WTC11 (cell line): ENCODE measurements around the gene UBE2V1. TPM values are rescaled to one million over a fixed set of nuclear protein-coding genes. Genes with fewer than 3 reads are reported as not detected.

Experiments used
- ATAC-seq: fragments of 200-7000 bp; cut with Tn5 transposase; 2 replicates; pipeline ENCODE4 v1.10.0; 2021; ENCODE audit warnings: mild to moderate bottlenecking, moderate library complexity
- CTCF ChIA-PET: fragments of 300-600 bp; sonication (Branson Sonifier 250); formaldehyde crosslinking; loops from one replicate; lab custom pipeline; 2021; ENCODE audit warnings: antibody characterized with exemption; lab: Charles Lee
- POLR2A ChIA-PET: fragments of 350-600 bp; sonication (Branson Sonifier 250); formaldehyde crosslinking; loops from one replicate; lab custom pipeline; 2021; ENCODE audit warnings: antibody characterized with exemption; lab: Charles Lee
- DNase-seq: peaks from one replicate; pipeline ENCODE4 v3.0.0; 2021; ENCODE audit warnings: low spot score
- H3K27ac Mint-ChIP-seq: 2 replicates; pipeline ENCODE4 v1.8.0; 2021; ENCODE audit warnings: mixed read lengths
- H3K27me3 Mint-ChIP-seq: 2 replicates; pipeline ENCODE4 v1.8.0; 2021; ENCODE audit warnings: low read depth, mild to moderate bottlenecking, moderate library complexity, mixed read lengths
- H3K36me3 Mint-ChIP-seq: 2 replicates; pipeline ENCODE4 v1.8.0; 2021; ENCODE audit warnings: mixed read lengths
- H3K4me1 Mint-ChIP-seq: 2 replicates; pipeline ENCODE4 v1.8.0; 2022; ENCODE audit warnings: mixed read lengths
- H3K4me3 Mint-ChIP-seq: 2 replicates; pipeline ENCODE4 v1.8.0; 2021; ENCODE audit warnings: mild to moderate bottlenecking, moderate library complexity, mixed read lengths
- H3K9me3 Mint-ChIP-seq: 2 replicates; pipeline ENCODE4 v1.8.0; 2021; ENCODE audit warnings: mixed read lengths
- ATF1 ChIP-seq: sonication (generic); formaldehyde crosslinking; IDR thresholded peaks from 2 replicates; pipeline ENCODE4 v1.8.1; 2023; ENCODE audit warnings: mild to moderate bottlenecking, moderate library complexity, missing genetic modification reagents
- IRF1 ChIP-seq: sonication (generic); formaldehyde crosslinking; IDR thresholded peaks from 2 replicates; pipeline ENCODE4 v1.8.0; 2023; ENCODE audit warnings: missing genetic modification reagents
- PRDM15 ChIP-seq: sonication (generic); formaldehyde crosslinking; IDR thresholded peaks from 2 replicates; pipeline ENCODE4 v1.8.0; 2022; ENCODE audit warnings: missing genetic modification reagents
- USF2 ChIP-seq: sonication (generic); formaldehyde crosslinking; IDR thresholded peaks from 2 replicates; pipeline ENCODE4 v1.8.1; 2023; ENCODE audit warnings: mild to moderate bottlenecking, missing genetic modification reagents, moderate library complexity
- ZNF396 ChIP-seq: fragments of 250-450 bp; sonication (Bioruptor Pico); IDR thresholded peaks from 2 replicates; pipeline ENCODE4 v1.8.0; 2021; ENCODE audit warnings: mild to moderate bottlenecking, moderate library complexity, borderline replicate concordance
- total RNA-seq: library from RNA; stranded (reverse); gene quantifications from 3 replicates; pipeline ENCODE4 v1.2.3, GENCODE V29; 2021
- TF ChIP-seq, protein P1 (sequence below): fragments of 250-450 bp; sonication (Bioruptor Pico); IDR thresholded peaks from 2 replicates; pipeline ENCODE4 v1.9.0; 2021; ENCODE audit warnings: moderate library complexity, mild to moderate bottlenecking, inconsistent platforms, borderline replicate concordance
- TF ChIP-seq, protein P2 (sequence below): fragments of 250-450 bp; sonication (Bioruptor Pico); IDR thresholded peaks from 2 replicates; pipeline ENCODE4 v1.9.0; 2021; ENCODE audit warnings: mild to moderate bottlenecking
- TF ChIP-seq, protein P3 (sequence below): sonication (generic); formaldehyde crosslinking; IDR thresholded peaks from 2 replicates; pipeline ENCODE4 v1.8.1; 2023; ENCODE audit warnings: mild to moderate bottlenecking, missing genetic modification reagents, borderline replicate concordance

The UBE2V1 gene
- total RNA-seq, 1 experiment from 2014 or later: 144 TPM

DNA sequence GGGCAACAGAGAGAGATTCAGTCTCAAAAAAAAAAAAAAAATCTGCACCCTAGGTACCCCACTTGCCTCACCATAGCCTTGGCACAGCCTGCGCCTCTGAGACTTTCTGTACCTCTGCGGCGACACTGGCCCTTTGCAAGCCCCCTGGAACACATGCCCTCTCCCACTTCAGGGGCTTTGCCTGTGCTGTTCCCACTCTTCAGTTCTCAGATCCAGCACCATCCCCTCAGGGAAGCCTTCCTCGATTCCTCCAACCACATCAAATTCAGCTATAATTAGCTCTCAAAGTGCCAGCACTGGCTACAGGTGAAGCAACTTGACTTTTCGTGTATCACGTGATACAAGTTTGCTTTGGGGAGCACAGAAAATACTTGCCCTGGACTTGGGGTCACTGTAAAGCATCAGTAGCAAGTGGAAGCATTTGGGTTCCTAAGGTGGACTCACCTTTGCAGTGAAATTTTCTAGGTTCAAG lies 2.1 kb upstream of the UBE2V1 start:
- Mint-ChIP-seq H3K9me3 (no peaks in the 10 kb centered on the region), H3K4me1 (peaks cover 44% of the 10 kb centered on the region), H3K27ac (peak overlapping the region; percentile 50)
- no peak for ATAC-seq
- TF ChIP-seq, protein P1, sequence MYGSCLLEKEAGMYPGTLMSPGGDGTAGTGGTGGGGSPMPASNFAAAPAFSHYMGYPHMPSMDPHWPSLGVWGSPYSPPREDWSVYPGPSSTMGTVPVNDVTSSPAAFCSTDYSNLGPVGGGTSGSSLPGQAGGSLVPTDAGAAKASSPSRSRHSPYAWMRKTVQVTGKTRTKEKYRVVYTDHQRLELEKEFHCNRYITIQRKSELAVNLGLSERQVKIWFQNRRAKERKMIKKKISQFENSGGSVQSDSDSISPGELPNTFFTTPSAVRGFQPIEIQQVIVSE: no peak
- TF ChIP-seq USF2 (CRISPR knock-in tag): 0 out of 2 replicates have a peak, but pooled peaks have one; percentile 22
- TF ChIP-seq, all 79 proteins: peak for 1
- 0 out of 2 replicates have a peak, but pooled peaks cover 2% of the 10 kb centered on the region for H3K27me3 Mint-ChIP-seq
- ChIA-PET POLR2A (interaction anchor here (1.2 to 2.0 kb wide), 3 partner anchors 27 to 57 kb away, joined by 4 to 8 read pairs (median 6); no protein-coding TSS in a partner anchor), CTCF (interaction anchor here (0.8 to 2.8 kb wide), 18 partner anchors 9 to 349 kb away, joined by 3 to 27 read pairs (median 6); partner anchors contain the start of genes CEBPB and PEDS1)
- peak overlapping the region; percentile 98 for H3K4me3 Mint-ChIP-seq
- no peaks in the 10 kb centered on the region for H3K36me3 Mint-ChIP-seq
- DNase-seq: no peak

- Mint-ChIP-seq H3K36me3 (no peaks in the 10 kb centered on the region), H3K9me3 (no peaks in the 10 kb centered on the region), H3K4me3 (peak overlapping the region; percentile 98), H3K4me1 (peaks cover 55% of the 10 kb centered on the region), H3K27me3 (no peaks in the 10 kb centered on the region), H3K27ac (peak overlapping the region; percentile 95)
- ATAC-seq: no peak
- TF ChIP-seq IRF1 (CRISPR knock-in tag) (no peak), ZNF396 (no peak), PRDM15 (no peak), ATF1 (CRISPR knock-in tag) (no peak)
- TF ChIP-seq, protein P2, sequence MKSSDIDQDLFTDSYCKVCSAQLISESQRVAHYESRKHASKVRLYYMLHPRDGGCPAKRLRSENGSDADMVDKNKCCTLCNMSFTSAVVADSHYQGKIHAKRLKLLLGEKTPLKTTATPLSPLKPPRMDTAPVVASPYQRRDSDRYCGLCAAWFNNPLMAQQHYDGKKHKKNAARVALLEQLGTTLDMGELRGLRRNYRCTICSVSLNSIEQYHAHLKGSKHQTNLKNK (CRISPR knock-in tag): no peak
- TF ChIP-seq, protein P3, sequence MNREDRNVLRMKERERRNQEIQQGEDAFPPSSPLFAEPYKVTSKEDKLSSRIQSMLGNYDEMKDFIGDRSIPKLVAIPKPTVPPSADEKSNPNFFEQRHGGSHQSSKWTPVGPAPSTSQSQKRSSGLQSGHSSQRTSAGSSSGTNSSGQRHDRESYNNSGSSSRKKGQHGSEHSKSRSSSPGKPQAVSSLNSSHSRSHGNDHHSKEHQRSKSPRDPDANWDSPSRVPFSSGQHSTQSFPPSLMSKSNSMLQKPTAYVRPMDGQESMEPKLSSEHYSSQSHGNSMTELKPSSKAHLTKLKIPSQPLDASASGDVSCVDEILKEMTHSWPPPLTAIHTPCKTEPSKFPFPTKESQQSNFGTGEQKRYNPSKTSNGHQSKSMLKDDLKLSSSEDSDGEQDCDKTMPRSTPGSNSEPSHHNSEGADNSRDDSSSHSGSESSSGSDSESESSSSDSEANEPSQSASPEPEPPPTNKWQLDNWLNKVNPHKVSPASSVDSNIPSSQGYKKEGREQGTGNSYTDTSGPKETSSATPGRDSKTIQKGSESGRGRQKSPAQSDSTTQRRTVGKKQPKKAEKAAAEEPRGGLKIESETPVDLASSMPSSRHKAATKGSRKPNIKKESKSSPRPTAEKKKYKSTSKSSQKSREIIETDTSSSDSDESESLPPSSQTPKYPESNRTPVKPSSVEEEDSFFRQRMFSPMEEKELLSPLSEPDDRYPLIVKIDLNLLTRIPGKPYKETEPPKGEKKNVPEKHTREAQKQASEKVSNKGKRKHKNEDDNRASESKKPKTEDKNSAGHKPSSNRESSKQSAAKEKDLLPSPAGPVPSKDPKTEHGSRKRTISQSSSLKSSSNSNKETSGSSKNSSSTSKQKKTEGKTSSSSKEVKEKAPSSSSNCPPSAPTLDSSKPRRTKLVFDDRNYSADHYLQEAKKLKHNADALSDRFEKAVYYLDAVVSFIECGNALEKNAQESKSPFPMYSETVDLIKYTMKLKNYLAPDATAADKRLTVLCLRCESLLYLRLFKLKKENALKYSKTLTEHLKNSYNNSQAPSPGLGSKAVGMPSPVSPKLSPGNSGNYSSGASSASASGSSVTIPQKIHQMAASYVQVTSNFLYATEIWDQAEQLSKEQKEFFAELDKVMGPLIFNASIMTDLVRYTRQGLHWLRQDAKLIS: no peak
- POLR2A ChIA-PET: interaction anchor here (1.4 kb wide), 1 partner anchor 59 kb away, joined by 4 read pairs; no protein-coding TSS in a partner anchor
- no peak for DNase-seq
- CTCF ChIA-PET: interaction anchor here (0.7 to 2.2 kb wide), 3 partner anchors 15 to 66 kb away, joined by 3 to 8 read pairs (median 3); no protein-coding TSS in a partner anchor
These were observed 672 bp upstream of the UBE2V1 start for GRCh38 chr20:50113420-50114224.
